AG08395 (cell line): ENCODE results near the gene TEX2.

ENCODE experiments used
- DNase-seq: peaks from one replicate; pipeline ENCODE4 v3.0.0; 2012; ENCODE audit warnings: mixed read lengths, low spot score

The TEX2 gene

GRCh38 chr17:64158831-64159590 lies 104.0 kb downstream of the TEX2 start:
- DNase-seq, result no peak

DNA sequence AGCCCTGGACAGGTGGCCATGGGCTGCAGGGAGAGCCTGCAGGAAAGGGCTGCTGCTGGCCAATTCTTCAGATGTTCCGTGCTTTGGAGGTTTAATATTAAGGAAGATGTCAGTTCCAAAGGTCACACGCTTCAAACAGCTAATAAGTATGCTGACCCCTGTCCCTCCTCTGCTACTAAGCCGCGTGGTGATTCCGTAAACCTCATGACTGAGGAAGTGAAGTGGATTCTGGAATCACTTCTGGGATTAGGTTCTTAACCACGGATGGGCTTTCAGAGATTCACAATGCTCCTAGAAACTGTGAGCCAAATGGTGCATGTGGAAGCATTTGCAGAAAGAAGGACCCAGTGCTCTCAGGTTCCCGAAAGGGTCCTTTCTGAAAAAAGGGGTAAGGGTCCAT lies 104.7 kb downstream of the TEX2 start:
- no peak for DNase-seq

GRCh38 chr17:64157669-64158180 lies 105.3 kb downstream of the TEX2 start:
- no peak for DNase-seq

DNA sequence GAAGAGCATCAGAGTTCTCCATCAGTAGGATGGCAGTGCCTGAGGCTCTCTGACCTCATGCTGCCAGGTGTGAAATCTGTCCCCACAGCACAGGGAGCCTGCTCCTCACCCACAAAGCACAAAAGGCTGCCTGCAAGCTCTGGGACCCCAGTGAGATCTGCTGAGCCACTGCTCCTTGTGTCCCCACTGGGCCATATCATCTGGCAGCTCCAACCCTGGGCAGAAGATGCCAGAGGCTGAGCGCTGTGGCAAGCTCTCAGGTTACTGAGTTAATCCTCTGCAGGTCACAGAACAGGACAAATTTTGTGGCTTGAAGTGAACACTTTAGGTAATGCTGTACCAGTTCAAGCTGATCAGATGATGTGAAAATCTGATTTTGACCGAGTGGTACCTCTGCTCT lies 106.4 kb downstream of the TEX2 start:
- DNase-seq, result no peak

DNA sequence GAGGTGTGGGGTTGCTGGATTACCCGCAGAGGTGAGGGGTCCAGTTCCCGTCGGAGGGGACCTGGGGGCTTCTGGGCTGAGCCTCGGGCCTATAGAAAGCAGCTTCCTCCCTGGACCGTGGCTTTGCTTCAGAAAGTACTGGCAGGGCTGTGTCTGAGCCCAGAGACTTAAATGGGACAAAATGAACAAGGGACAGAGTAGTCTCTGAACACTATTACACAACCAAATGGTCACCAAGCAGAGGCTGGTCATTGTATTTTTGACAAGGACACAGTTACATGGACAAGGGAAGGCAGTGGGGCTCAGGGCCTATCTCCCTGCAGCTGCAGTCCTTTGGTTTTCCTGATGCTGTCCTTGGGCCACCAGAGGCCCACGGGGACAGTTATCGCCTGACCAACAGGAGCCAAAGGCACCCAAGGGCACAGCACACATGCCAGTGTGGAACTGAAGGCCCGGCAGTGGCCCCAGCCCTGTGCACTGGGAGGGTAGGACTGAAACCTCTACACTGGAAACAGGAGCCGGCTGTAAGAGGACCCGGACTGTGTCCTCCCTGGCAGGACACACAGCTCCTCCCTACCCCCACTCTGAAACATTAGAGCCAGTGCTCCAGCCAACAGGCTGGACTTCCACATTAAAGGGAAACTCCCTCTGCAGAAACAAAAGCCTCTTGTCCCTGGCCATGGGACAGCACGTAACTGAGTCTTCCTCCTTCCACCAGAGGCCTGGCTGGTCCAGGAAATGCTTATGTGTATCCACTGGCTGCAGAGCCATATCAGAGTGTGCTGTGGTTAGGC lies 107.1 kb downstream of the TEX2 start:
- no peak for DNase-seq

DNA sequence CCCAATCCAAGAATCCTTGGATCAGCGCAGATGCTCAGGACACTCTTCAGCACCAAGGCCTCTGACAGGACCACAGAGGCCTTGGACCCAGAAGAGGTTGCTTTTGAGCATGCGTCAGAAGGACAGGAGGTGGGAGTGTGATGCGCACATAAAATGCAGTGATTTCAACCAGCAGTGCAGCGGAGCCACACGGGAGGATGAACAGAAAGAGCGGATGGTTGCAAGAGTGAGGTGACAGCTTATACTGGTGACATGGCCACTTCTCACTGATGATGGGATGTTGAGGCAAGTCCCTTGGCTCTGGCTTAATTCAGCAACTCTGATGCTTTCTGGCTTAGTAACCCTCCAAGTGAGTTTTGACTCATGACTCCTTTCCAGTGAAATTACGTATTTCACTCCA lies 107.9 kb downstream of the TEX2 start:
- DNase-seq, result no peak

GRCh38 chr17:64154717-64155116 lies 108.3 kb downstream of the TEX2 start:
- no peak for DNase-seq

DNA sequence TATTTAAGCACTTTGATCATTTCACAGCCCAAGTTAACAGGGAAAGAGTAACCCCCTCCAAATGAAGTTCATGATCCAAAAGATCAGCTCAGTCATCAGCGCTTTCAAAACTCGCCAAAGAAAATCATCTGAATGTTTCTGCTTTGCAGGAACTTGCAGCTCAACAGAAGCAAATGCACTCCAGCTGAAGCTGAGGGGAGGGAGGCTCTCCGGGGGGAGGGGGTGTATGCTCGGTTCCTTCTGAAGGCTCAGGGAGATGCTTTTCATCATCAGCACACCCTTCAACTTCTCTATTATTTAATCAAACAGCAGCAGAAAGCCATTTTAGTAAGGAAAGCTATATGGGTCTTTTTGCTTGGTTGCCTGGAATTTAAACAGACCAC lies 108.8 kb downstream of the TEX2 start:
- DNase-seq, result no peak

GRCh38 chr17:64153565-64154312 lies 109.3 kb downstream of the TEX2 start:
- no peak for DNase-seq

DNA sequence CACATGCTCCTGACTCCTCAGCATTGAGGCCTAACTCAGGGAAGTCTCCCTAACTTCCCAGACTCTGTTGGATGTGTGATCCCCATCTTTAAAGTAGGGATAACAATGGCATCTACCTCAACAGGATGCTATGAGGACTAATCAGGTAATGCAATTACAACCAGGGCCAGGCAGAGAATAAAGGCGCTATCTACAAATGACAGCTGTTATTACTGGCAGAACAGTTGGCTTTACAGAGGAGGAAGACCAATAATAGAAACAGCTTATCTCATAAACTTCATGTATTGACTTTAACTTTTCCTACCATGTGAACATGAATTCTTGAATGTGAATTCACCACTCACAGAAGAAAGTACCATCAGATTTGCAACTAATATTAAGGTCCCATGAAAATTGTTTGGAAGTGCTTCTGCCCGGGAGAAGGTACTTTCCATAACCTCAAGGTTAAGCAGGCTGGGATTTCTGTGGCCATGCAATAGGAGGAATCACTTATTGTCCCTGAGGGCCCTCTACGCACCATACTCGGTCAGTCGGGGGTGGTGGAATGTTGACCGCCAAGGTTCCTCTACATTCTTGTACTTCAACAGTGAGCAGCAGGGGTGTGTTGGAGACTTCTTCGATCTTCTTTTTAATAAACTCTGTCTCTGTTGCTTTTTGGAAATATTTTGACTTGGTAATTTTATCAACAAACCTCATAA lies 110.5 kb downstream of the TEX2 start:
- no peak for DNase-seq

DNA sequence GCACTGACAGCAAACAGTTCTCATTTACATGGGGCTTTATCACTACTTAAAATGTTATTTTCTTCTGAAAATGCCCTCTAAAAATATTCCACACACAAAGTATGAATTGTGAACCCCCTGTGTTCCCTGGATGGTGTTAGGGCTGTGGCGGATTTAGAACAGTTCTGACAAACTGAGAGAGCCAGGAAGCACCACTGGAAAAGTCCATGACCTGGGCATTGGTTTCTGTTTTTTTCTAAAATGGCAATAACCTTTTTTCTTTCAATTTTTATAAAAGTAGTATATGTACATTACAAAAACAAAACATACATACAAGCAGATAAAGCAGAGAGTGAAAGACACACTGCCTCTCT lies 112.1 kb downstream of the TEX2 start:
- no peak for DNase-seq

DNA sequence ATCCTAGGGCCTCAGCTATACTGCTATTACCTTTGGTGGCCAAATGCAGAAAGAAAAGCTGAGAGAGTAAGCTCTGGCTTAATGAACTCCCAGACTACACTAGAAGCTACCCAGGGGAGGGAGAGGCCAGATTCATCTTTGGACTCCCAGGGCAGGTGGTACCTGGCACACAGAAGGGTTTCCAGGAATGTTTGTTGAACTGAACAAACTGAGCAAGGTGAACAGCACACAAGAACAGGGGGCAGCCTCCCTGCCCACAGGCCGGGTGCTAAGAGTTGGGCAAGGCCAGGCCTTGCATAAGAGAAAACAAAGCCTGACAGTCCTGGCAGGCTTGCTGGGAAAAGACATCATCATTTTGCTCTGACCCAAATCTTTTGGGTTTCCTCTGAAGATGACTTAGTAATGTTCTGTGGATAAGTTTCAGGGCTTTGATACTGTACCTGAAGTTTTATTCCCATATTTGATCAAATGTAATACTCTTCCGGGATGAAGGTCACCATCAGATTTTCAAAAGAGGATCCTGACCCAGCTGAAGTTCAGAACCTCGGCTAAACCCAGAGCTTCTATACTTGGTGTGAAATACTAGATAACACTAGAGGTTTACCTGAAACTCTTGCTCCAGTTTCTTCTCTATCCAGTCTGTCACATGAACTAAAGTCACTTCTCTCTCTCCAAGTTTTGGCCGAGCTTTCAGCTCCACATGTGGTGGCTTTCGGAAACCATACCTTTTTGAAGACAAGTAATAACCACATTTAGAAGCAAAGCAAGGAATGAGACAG lies 112.6 kb downstream of the TEX2 start:
- no peak for DNase-seq

DNA sequence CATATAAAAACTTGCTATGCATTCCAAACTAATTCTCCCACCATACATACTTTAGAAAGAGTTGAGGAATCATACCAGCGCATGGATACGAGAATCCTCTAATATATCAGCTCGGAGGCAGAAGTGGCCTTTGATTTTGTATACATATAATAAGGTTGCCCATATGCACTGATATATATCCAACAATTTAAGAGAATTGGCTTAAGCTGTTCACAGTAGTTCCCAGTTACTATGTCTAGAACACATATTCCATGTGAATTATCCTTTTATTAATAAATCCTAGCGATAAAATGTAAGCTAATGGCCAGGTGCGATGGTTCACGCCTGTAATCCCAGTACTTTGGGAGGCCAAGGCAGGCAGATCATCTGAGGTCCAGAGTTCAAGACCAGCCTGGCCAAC lies 113.9 kb downstream of the TEX2 start:
- no peak for DNase-seq

- DNase-seq, result peak; percentile 19
These were observed 114.4 kb downstream of the TEX2 start for GRCh38 chr17:64148699-64149098.

DNA sequence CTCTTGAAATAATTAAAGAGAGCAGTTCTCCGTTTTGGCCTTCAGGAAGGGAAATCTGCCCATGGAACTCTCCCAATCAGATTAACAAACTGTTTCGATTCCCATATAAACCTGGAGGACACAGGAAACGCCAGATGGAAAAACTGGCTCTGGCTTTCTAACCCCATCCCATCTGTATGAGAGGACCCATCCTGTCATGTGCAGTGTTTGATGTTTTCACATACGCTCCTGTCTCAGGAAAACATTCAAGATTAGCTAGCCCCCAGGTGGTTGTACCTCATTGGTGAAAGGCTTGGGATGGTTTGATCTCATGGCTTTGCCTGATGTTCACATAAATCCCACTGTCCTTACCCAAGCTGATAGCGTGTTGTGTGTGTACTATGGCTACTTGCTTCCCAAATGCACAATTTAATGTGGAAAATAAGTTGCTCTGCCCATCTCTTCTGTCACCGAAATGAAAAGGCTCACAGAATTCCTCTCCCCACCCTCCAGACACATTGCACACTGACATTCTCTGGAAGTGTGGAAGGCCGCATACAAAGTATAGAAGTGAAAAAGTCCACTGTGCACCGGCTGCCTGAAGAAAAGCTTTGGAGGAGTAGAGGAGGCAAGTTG lies 114.9 kb downstream of the TEX2 start:
- DNase-seq, result no peak

DNA sequence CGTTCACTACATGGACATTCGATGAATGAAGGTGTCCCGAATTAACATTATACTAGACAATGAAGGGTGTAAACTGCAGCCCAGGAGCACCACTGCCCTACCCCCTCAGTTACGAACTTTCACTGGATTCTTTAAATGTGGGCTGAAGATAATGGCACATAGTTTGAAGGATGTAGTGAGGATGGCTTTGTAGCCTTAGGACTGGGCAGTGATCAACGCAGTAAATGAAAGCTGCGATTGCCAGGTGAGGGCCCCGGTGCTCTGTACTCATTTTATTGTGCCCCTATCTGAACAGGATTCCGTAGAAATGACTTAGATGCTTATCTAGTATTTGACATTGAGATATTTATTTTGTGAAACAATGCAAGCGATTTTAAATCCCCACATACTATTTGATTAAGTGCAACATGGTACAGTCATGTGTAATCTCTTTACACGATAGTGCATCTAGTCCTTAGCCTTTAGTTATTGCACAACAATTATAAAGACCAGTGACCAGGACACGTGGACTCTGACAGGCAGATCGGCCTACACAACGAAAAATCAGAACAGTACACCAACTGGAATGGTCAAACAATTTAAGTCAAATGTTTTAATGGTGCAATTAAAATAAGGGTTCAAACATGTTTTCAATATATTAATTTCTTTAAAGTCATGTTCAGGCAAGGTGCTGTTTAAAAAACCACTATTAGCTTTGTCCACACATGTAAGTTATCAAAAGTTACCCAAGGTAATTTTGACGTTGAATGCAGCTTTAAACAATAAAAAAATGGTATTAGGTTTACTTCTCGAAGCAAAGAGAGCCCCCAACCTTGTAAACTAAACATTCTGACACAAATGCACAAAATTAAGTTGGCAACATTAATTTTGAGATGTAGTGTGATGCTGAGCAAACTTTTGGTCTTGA lies 115.7 kb downstream of the TEX2 start:
- DNase-seq, result no peak

DNA sequence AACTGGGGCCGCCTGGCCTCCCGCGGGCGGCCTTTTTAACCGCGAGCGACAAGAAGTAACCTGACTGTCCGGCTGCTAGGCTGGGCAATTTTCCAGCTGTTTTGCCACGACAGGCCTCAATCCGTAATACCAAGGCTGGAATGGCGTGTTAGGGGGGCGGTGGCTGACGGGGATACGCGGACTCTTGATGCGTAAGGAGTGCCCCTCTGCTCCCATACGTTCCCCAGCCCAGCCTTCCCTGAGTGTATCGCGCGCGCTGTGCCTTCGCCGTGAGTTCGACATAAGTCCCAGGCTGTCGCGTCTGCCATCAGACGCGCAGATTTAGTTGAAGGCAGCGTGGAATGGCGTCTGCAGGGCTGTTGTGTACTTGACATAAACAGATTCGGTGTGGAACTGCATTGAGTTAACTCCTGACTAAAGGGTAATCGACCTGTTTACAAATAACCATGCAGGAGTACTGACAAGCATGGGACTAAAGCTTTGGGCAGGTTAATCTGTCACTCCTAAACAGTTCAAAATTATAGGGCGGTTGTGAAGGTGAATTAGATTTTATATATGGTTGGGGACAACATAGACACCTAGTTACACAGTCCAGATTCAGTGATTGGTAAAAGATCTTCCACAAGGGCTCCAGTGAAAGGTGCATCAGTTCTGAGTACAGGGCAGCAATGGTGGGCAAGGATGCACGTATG lies 116.5 kb downstream of the TEX2 start:
- DNase-seq, result peak; percentile 46

DNA sequence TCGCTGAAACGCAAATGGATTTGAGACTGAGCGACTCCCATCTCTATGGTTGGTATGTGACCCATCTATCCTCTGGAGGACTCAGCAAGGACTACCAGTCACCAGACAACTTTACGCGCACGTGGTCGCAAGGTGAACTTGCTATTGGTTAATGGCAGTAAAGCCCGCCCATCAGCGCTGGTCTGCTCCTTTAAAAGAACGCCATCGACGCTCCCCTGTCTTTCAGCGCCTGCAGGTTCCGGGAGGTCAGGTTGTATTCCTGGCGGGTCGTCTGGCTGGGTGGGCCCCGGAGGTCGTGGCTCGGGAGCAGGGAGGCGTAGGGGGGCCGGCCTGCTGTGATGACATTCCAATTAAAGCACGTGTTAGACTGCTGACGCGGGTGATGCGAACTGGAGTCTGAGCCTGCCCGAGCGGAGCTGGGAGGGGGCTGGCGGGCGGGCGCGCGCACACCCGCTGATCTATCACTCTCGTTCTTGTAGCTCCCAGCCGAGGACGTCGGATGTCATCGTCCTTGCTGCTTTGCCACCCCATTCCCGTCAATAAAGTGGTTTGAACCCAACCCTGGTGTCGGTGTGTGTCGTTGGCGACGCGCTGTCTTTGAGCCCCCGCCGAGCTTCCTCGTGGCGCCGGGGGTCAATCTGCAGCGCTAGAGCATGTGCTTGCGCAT lies 117.2 kb downstream of the TEX2 start:
- DNase-seq, result peak; percentile 98

GRCh38 chr17:64145375-64145750 lies 117.7 kb downstream of the TEX2 start:
- DNase-seq, result no peak
